Transverse colon (tissue), 4 donors: ENCODE results near the gene UTY.

ENCODE experiments used
- CTCF ChIP-seq, 5 experiments: fragments of 200-600 bp in 3 of 5; fragments of 450-650 bp in 2 of 5; sonication (generic) in 3 of 5; IDR thresholded peaks; 1 replicate in 2 of 5; 2 replicates in 3 of 5; pipeline ENCODE4 v1.5.1; 2016 to 2017; ENCODE audit warnings: antibody characterized with exemption in 5 of 5, inconsistent platforms in 3 of 5, mild to moderate bottlenecking in 2 of 5, moderate library complexity in 1 of 5
- EP300 ChIP-seq: sonication (generic); formaldehyde crosslinking; IDR thresholded peaks from one replicate; pipeline ENCODE4 v1.6.1; 2017; ENCODE audit warnings: antibody characterized with exemption, low read depth
- POLR2A ChIP-seq: fragments of 450-650 bp; IDR thresholded peaks from one replicate; pipeline ENCODE4 v1.6.1; 2016; ENCODE audit warnings: antibody characterized with exemption, mild to moderate bottlenecking, moderate library complexity
- POLR2AphosphoS5 ChIP-seq, 3 donors: sonication (generic); formaldehyde crosslinking; IDR thresholded peaks; one replicate each; pipeline ENCODE4 v1.6.1; 2016; ENCODE audit warnings: antibody characterized with exemption in 3 of 3

- TF ChIP-seq EP300 (no peak), CTCF (IDR thresholded peaks at IDR 0.05) (no peak), POLR2A (no peak), POLR2AphosphoS5 (IDR thresholded peaks at IDR 0.05) (no peak)
Measured at GRCh38 chrY:13381110-13381683, 98.6 kb downstream of the UTY start.
